GM18507 (cell line): Measurements from ENCODE around the gene IL17REL.
A peak's percentile ranks its signal among the peaks of the same experiment; 100 is the strongest.

Experiments used
- DNase-seq: peaks from one replicate; pipeline ENCODE4 v3.0.0; 2011; ENCODE audit warnings: low read depth; ENCODE audit not compliant: insufficient read length; ENCODE audit errors: extremely low spot score
- FAIRE-seq: peaks from 2 replicates; lab custom pipeline; 2011; peaks lifted over from hg19 to GRCh38; lab: Jason Lieb, UNC

Gene IL17REL

DNA sequence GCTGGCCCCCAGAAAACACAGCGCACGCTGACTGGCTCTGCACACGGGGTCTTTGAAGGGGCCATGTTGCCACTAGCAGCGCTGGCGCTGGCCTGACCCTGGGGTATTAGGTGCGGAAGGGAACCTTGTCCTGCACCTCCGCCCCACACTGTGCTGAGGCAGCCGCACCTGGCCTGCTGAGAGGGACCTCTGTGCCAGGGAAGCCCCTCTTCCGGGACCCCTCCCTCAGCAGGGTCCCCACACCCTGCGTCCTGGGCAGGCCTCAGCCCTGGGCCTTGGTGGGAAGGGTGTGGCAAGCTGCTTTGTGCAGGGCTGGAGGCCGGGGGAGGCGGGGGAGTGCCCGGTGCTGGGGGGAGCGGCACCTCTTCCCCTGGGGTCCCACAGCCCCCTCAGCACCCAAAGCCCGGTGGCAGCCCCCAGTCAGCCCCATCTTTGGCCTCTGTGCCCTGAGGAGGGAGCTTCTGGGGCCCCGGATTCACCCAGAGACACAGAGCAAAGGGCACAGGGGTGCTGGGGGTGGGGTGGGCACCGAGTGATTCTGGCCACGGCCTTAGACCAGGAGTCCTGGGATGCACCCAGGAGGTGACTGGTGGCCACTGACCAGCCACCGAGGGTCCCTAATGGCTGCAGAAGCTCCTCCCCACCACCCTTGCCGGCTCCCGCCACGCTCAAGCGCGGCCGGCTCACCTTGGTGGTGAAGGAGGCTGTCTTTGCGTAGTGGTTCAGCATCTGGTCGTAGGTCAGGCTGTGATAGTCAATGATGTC, 34.1 kb upstream of the IL17REL start:
- no peak for DNase-seq
- no peak for FAIRE-seq

DNA sequence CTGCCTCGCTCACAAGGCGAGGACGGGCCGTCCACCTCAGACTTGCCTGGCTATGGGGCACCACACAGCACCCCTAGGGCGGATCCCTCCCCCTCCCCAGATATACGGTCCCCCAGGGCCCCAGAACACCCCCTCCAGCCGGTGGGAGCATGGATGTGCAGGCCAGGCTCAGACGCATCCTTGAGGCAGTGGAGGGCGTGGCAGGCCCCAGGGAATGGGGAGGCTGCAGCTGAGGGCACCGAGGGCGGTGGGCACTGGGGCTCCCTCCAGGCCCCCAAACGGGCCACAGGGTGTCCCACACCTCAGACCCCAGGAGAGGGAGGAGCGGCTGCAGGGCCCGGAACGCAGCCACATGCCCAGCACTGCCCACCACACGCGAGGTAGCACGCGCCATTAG, 33.5 kb upstream of the IL17REL start:
- DNase-seq = no peak
- FAIRE-seq = no peak

GRCh38 chr22:50045211-50046018, 32.9 kb upstream of the IL17REL start:
- DNase-seq (no peak), FAIRE-seq (no peak)

DNA sequence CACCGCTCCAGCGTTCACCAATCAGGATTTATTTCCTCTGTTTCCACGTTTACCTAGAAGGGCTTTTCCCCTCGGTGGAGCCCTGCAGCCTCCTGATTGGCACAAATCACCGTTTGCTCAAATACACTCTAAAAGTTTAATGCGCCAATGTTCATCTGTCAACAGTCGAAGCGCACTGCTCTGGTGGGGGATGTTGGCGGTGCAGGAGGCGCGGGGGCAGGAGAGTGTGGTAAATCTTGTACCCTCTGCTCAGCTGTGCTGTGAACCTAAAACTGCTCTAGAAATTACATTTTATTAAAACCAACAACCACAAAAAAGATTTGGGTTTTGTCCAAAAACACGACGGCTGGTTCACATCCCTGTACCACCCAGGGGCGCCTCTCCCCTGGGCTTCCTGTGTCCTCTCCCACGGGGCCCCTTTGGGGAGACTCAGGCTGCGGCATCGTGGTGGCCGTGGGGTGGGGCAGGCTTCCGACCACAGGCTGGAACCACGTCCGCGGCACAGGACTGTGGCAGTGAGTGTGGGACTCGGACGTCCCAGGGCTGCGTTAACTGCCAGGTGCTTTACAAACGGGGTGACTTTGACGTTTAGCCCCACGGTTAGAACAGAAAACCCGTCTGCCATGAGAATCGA, 32.0 kb upstream of the IL17REL start:
- FAIRE-seq = no peak
- no peak for DNase-seq

DNA sequence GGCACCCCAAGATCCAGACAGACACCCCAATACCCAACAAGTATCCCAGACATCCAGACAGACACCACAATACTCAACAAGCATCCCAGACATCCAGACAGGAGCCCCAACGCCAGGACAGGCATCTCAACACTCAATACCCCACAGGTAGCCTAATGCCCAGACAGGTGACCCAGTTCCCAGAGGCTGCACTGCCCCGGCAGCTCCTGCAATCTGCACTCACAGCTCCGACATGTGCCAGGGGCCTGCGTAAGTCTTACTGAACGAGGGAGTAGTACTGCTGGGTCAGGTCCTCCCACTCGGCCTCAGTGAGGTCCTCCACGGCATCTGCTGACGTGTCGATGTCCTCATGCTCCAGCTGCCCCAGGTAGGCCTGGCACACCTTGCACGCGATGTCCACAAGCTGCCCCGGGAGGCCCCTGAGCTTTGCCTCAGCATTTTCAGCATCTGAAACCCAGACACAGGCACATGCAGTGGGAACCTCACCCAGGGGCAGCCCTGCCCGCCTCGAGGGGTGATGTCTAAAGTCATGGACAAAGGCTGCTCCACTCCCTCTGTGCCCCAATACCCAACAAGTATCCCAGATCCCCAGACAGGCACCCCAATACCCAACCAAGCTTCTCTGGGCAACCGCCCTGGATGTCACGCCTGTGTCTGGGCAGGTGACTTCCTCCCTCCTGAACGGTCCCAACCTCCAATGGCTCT, 28.9 kb upstream of the IL17REL start:
- DNase-seq (no peak), FAIRE-seq (no peak)

DNA sequence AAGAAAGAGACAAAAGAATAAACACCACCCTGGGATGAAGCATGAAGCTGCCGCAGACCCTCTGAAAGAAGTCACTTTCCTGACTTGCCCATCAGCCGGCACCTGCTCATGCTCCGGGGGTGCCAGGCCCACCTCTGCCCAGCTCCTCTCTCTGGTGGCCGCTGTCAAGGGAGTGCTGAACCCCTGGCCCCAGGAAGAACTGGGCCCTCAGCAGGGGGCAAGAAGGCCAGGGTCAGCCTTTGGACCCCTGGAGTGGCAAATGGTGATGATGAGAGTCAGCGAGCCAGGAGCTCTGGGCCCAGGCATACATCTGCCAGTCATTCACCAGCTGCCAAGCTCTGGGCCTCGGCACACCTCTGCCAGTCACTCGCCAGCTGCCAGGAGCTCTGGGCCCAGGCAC, 28.2 kb upstream of the IL17REL start:
- no peak for DNase-seq
- FAIRE-seq = no peak

GRCh38 chr22:50039669-50040443, 27.3 kb upstream of the IL17REL start:
- DNase-seq (no peak), FAIRE-seq (no peak)

DNA sequence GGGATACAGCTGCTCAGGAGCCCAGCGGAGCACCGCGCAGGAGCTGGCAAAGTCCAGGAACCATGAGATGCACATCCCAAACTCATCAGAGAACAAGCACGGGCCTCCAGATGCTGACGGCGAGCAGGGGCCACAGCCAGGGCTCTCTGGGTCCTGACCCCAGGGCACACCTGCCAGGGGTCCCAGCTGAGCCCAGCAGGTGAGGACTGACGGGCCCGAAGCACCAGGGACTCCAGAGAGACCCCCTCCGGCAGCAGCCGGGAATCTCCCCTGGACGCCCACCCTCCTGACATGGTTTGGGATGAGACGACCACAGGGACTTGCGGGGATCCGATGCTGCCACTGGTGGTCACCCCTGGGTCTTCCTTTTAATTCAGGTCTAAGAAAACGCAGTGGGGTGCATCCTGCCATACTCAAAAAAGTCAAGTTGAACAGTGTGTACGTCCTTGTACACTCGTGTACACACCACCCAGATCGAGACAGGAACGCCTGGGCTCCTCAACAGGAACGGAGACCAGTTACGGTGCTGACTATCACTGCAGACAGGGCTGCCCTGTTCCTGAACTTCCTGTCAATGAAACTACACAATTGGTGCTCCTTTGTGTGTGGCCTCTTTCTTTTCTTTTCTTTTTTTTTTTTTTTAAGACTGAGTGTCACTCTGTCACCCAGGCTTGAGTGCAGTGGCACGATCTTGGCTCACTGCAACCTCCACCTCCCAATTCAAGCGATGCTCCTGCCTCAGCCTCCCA, 23.6 kb upstream of the IL17REL start:
- no peak for FAIRE-seq
- DNase-seq = no peak

DNA sequence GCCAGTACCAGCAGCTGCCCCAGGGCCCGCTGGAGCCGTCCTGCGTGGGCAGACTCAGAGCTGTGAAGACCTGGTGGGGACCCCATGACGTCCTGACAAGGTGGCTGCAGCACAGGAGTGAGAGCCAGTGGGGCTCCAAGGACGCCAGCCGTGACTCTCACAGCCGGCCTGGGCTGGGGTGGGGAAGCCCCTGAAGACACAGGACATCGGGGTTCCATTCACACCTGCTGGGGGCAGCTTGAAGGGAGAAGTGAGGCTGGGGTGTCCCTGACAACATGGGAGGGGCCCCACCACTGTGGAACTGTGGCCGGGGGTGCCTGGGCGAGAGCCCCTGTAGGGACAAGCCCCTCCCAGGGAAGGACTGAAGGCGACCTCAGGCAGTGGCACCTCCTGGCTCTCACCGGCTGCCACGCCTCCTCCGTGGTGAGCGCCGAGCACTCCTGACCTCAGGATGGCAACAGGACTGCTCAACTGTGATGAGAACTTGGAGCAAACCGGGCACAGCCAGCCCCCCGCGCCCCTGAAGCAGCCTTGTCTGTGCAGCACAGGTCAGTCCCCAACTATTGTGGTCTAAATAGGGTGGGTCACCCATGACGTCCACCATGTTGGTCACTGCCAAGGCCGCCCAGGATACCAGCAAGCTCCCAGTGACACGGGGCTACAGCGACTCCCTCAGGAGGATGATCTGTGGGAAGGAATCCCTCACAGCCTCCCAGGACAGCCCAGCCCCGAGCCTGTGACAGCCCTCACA, 22.7 kb upstream of the IL17REL start:
- no peak for FAIRE-seq
- DNase-seq = no peak

GRCh38 chr22:50034126-50035081, 21.8 kb upstream of the IL17REL start:
- FAIRE-seq = no peak
- DNase-seq = no peak

DNA sequence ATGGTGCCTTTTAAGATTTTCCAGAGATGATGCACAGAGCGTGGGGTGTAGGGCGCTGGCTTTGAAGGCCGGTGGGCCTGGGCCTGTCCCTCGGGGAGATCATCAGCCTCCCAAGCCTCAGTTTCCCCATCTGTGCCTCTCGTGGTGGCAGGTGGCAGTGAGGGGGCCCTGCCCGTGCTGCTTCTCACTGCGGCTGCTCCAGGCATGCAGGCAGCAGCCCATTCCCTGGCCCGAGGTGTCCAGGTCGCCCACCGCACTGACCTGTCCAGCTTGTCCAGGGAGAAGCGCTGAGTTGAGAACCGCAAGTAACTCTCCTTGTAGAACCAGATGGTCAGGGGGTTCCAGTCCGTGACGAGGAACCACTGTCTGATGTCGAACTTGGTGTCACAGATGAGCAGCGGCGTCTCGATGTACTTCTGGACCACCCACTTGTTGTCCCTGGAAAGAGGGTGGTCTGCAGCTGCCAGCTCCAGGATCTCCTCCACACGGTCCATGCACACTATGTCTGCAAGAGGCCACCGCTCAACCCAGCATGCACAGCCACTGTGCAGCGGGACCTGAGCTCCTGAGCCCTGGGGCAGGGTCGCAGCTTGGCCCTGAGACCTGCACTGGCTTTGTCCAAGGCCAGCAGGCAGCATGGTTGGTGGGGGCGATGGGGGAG, 20.5 kb upstream of the IL17REL start:
- FAIRE-seq (no peak), DNase-seq (no peak)

- FAIRE-seq = no peak
- DNase-seq = no peak
Measured at GRCh38 chr22:50032109-50032871, 19.7 kb upstream of the IL17REL start.

GRCh38 chr22:50031189-50032091, 18.9 kb upstream of the IL17REL start:
- no peak for DNase-seq

DNA sequence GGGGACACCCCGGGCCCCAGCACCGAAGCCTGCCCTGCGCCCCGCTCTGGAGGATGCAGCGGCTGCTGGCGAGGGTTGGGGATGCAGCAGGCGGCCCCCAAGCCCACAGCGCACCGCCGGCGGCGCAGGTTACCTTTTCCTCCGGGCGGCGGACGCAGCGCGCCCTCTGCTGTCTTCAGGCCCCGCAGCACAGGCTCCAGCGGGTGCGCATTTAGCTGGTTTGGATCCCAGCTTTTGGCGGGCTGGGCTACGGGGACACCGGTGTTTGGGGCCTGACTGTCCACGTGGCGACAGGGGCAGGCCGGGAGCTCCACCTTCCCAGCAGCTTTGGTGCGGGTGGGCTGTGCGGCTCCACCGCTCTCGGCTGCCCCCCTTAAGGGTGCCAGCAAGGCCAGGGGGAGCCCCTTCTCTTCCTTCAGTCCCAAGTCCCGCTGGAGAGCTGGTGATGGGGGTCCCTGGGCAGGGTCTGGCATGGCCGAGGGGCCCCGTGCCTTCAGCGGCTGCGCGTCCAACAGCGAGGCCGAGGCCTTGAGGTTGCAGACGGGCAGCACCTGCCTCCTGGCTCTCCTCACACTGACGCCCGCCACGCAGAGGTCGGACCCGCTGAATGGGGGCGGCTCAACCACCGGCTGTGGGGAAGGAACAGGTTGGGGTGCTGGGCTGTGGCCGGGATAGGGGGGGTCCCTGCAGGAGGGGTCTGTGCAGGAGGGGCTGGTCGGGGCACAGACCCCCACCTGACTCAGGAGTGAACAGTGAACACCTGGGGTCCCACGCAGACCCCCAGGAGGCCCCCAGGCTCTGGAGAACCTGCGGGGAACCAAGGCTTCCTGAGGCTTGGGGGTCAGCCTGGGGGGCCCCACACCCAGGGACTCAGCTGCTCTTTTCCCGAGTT, 18.0 kb upstream of the IL17REL start:
- peak; percentile 74 for FAIRE-seq
- DNase-seq = peak; percentile 95

More at GRCh38 chr22:50031189-50032091, 18.9 kb upstream of the IL17REL start:
- FAIRE-seq = no peak
